CD14-positive monocyte (primary cell): ENCODE measurements around the gene RANBP10. TPM values are rescaled to one million over a fixed set of nuclear protein-coding genes. Genes with fewer than 3 reads are reported as not detected.

Experiments used
- DNase-seq, 3 donors: peaks; one replicate each; pipeline ENCODE4 v3.0.0-alpha.2; 2011 to 2022
- H2AFZ ChIP-seq: 2 replicates; pipeline ENCODE4 v1.6.0; 2012; ENCODE audit warnings: mild to moderate bottlenecking, low read depth, low read length, inconsistent platforms; ENCODE audit not compliant: insufficient read depth, poor library complexity, severe bottlenecking
- H3K27ac ChIP-seq, 2 donors: 1 replicate in 1 of 2; 2 replicates in 1 of 2; pipeline ENCODE4 v1.5.1; 2012 to 2013; ENCODE audit warnings: low read length in 2 of 2, control low read depth in 1 of 2, inconsistent platforms in 1 of 2, low read depth in 1 of 2, mild to moderate bottlenecking in 1 of 2
- H3K27me3 ChIP-seq, 2 donors: one replicate each; pipeline versions ENCODE4 v1.6.0 to v1.6.1; 2011 to 2013; ENCODE audit warnings: low read length in 2 of 2; ENCODE audit not compliant: control insufficient read depth in 2 of 2, insufficient read depth in 2 of 2
- H3K36me3 ChIP-seq, 2 donors: replicated peaks in 1 of 2; 1 replicate in 1 of 2; 2 replicates in 1 of 2; pipeline versions ENCODE4 v1.5.1 to v1.6.1; 2012 to 2013; ENCODE audit warnings: low read length in 2 of 2, control low read depth in 1 of 2, inconsistent platforms in 1 of 2, mild to moderate bottlenecking in 1 of 2; ENCODE audit not compliant: insufficient read depth in 2 of 2, control insufficient read depth in 1 of 2
- H3K4me1 ChIP-seq, 2 donors: 1 replicate in 1 of 2; 2 replicates in 1 of 2; pipeline versions ENCODE4 v1.5.1 to v1.6.1; 2012 to 2013; ENCODE audit warnings: low read length in 2 of 2, control low read depth in 1 of 2, inconsistent platforms in 1 of 2, mild to moderate bottlenecking in 1 of 2, moderate library complexity in 1 of 2; ENCODE audit not compliant: insufficient read depth in 2 of 2, control insufficient read depth in 1 of 2
- H3K4me2 ChIP-seq: replicated peaks from 2 replicates; pipeline ENCODE3; 2012; ENCODE audit warnings: low read length, moderate library complexity, mild to moderate bottlenecking; ENCODE audit not compliant: poor library complexity, severe bottlenecking; ENCODE audit errors: extremely low read depth
- H3K4me3 ChIP-seq, 3 experiments: fragments of 200-600 bp in 1 of 3; sonication (generic) in 1 of 3; replicated peaks in 1 of 3; 1 replicate in 2 of 3; 2 replicates in 1 of 3; pipeline ENCODE4 v1.5.1; 2011 to 2013; ENCODE audit warnings: low read length in 3 of 3, mild to moderate bottlenecking in 3 of 3, control low read depth in 2 of 3, low read depth in 2 of 3, inconsistent platforms in 1 of 3, moderate library complexity in 1 of 3
- H3K79me2 ChIP-seq: 2 replicates; pipeline ENCODE4 v1.6.0; 2012; ENCODE audit warnings: mild to moderate bottlenecking, control low read depth, inconsistent platforms, low read length, moderate library complexity; ENCODE audit not compliant: insufficient read depth
- H3K9ac ChIP-seq: 2 replicates; pipeline ENCODE4 v1.6.0; 2017; ENCODE audit warnings: low read length, mild to moderate bottlenecking; ENCODE audit not compliant: insufficient read depth, poor library complexity, severe bottlenecking
- H3K9me3 ChIP-seq, 2 donors: replicated peaks in 1 of 2; 1 replicate in 1 of 2; 2 replicates in 1 of 2; pipeline versions ENCODE4 v1.5.1 to v1.6.1; 2012 to 2013; ENCODE audit warnings: low read length in 2 of 2, control low read depth in 1 of 2; ENCODE audit not compliant: control insufficient read depth in 1 of 2, insufficient read depth in 1 of 2
- H4K20me1 ChIP-seq: 2 replicates; pipeline ENCODE4 v1.6.0; 2012; ENCODE audit warnings: mild to moderate bottlenecking, low read length, control low read depth, moderate library complexity; ENCODE audit not compliant: insufficient read depth
- H3K27ac Mint-ChIP-seq, 7 donors: one replicate each; pipeline ENCODE4 v1.8.0; 2020; ENCODE audit warnings: mild to moderate bottlenecking in 7 of 7, mixed read lengths in 7 of 7, moderate library complexity in 6 of 7, inconsistent platforms in 2 of 7
- H3K27me3 Mint-ChIP-seq, 3 donors: one replicate each; pipeline ENCODE4 v1.8.0; 2021 to 2022; ENCODE audit warnings: low read depth in 3 of 3, mild to moderate bottlenecking in 3 of 3, mixed read lengths in 3 of 3, moderate library complexity in 3 of 3, inconsistent platforms in 1 of 3
- H3K36me3 Mint-ChIP-seq, 2 donors: one replicate each; pipeline ENCODE4 v1.8.0; 2020; ENCODE audit warnings: mixed read lengths in 2 of 2, inconsistent platforms in 1 of 2, mild to moderate bottlenecking in 1 of 2
- H3K4me1 Mint-ChIP-seq: one replicate; pipeline ENCODE4 v1.8.0; 2020; ENCODE audit warnings: mild to moderate bottlenecking, mixed read lengths
- H3K4me3 Mint-ChIP-seq, 2 donors: one replicate each; pipeline ENCODE4 v1.8.0; 2020; ENCODE audit warnings: mild to moderate bottlenecking in 2 of 2, mixed read lengths in 2 of 2, moderate library complexity in 1 of 2
- H3K9me3 Mint-ChIP-seq, 7 donors: one replicate each; pipeline ENCODE4 v1.8.0; 2020 to 2022; ENCODE audit warnings: mixed read lengths in 7 of 7, mild to moderate bottlenecking in 6 of 7, moderate library complexity in 6 of 7, inconsistent platforms in 2 of 7
- WGBS: methylation state at CpG from one replicate; pipeline ENCODE4 v1.1.5; 2013; ENCODE audit warnings: missing lambda C conversion rate; ENCODE audit not compliant: insufficient coverage; 5-methylcytosine and 5-hydroxymethylcytosine counted together
- intact Hi-C, 2 donors: fragments of 100-400 bp; cut with micrococcal nuclease; formaldehyde crosslinking; loops; one replicate each; pipeline versions ENCODE4 v1.15.0 to v1.15.1; 2023
- polyA plus RNA-seq, 3 donors: library from polyadenylated mRNA; depleted of rRNA in 1 of 3; unstranded in 2 of 3; stranded (reverse) in 1 of 3; fragments of 300-500 nt in 2 of 3; fragments of >200 nt in 1 of 3; fragmentation: Illumina TruSeq in 2 of 3; gene quantifications; 1 replicate in 2 of 3; 2 replicates in 1 of 3; pipeline ENCODE4 v1.2.3, GENCODE V29; 2012 to 2021
- TF ChIP-seq, protein P1 (sequence below): fragments of 200-600 bp; IDR thresholded peaks from one replicate; pipeline ENCODE4 v1.8.0; 2022; ENCODE audit warnings: antibody characterized with exemption, mild to moderate bottlenecking

The RANBP10 gene
- polyA plus RNA-seq, 3 donors: 6.4 to 16.7 (median 6.6) TPM

- H2AFZ ChIP-seq: no peak overlapping the region
- no peak for DNase-seq
- H3K27me3 ChIP-seq: no peaks in the 10 kb centered on the region
- no peaks in the 10 kb centered on the region for H3K79me2 ChIP-seq
- TF ChIP-seq, protein P1, sequence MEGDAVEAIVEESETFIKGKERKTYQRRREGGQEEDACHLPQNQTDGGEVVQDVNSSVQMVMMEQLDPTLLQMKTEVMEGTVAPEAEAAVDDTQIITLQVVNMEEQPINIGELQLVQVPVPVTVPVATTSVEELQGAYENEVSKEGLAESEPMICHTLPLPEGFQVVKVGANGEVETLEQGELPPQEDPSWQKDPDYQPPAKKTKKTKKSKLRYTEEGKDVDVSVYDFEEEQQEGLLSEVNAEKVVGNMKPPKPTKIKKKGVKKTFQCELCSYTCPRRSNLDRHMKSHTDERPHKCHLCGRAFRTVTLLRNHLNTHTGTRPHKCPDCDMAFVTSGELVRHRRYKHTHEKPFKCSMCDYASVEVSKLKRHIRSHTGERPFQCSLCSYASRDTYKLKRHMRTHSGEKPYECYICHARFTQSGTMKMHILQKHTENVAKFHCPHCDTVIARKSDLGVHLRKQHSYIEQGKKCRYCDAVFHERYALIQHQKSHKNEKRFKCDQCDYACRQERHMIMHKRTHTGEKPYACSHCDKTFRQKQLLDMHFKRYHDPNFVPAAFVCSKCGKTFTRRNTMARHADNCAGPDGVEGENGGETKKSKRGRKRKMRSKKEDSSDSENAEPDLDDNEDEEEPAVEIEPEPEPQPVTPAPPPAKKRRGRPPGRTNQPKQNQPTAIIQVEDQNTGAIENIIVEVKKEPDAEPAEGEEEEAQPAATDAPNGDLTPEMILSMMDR: no peak
- peaks cover 23% of the 10 kb centered on the region for H3K4me1 Mint-ChIP-seq
- peaks cover 2 to 9% of the 10 kb centered on the region in 2 donors for H3K36me3 ChIP-seq
- H3K9me3 Mint-ChIP-seq: no peaks in the 10 kb centered on the region
- no peaks in the 10 kb centered on the region for H4K20me1 ChIP-seq
- H3K9me3 ChIP-seq: no peaks in the 10 kb centered on the region
- WGBS: 100% methylated on average over 1 of the region's 1 CpG
- peaks cover 18 to 20% of the 10 kb centered on the region in 2 donors for H3K4me1 ChIP-seq
- H3K36me3 Mint-ChIP-seq: peaks cover 19 to 44% of the 10 kb centered on the region in 2 donors
- no peak overlapping the region for H3K4me3 ChIP-seq
- intact Hi-C loops: loop anchor here in 1 of 2 donors (10.0 kb wide), 1 partner anchor 547 kb away; no protein-coding TSS in a partner anchor
- H3K27ac ChIP-seq: no peak overlapping the region
- peaks cover 0 to 2% (median 2%) of the 10 kb centered on the region in 3 donors for H3K27me3 Mint-ChIP-seq
- H3K27ac Mint-ChIP-seq: no peak overlapping the region
- no peak overlapping the region for H3K9ac ChIP-seq
- H3K4me3 Mint-ChIP-seq: no peak overlapping the region
- H3K4me2 ChIP-seq: no peak overlapping the region
These were observed 128.6 kb downstream of the RANBP10 start for GRCh38 chr16:67677712-67678111.

- no peak overlapping the region for H3K9ac ChIP-seq
- no peak for DNase-seq
- Mint-ChIP-seq H3K4me3 (no peak overlapping the region), H3K27me3 (peaks cover 0 to 2% (median 2%) of the 10 kb centered on the region in 3 donors), H3K27ac (no peak overlapping the region), H3K36me3 (peaks cover 15 to 36% of the 10 kb centered on the region in 2 donors), H3K9me3 (no peaks in the 10 kb centered on the region), H3K4me1 (peaks cover 27% of the 10 kb centered on the region)
- peaks cover 18 to 20% of the 10 kb centered on the region in 2 donors for H3K4me1 ChIP-seq
- H3K27ac ChIP-seq: no peak overlapping the region
- no peak overlapping the region for H2AFZ ChIP-seq
- TF ChIP-seq, protein P1: no peak
- H3K9me3 ChIP-seq: no peaks in the 10 kb centered on the region
- H3K27me3 ChIP-seq: no peaks in the 10 kb centered on the region
- H3K36me3 ChIP-seq: peaks cover 2 to 6% of the 10 kb centered on the region in 2 donors
- no peaks in the 10 kb centered on the region for H4K20me1 ChIP-seq
- WGBS: 89% methylated on average over 5 of the region's 8 CpGs
- H3K4me3 ChIP-seq: no peak overlapping the region
- intact Hi-C loops: loop anchor here in 1 of 2 donors (10.0 kb wide), 1 partner anchor 548 kb away; no protein-coding TSS in a partner anchor
- no peaks in the 10 kb centered on the region for H3K79me2 ChIP-seq
- H3K4me2 ChIP-seq: no peak overlapping the region
These were observed 129.4 kb downstream of the RANBP10 start for GRCh38 chr16:67676939-67677338.
